Endothelial cell of umbilical vein (primary cell): ENCODE results near the gene HLA-DPA1. TPM values are rescaled to one million over a fixed set of nuclear protein-coding genes. Genes with fewer than 3 reads are reported as not detected.

Source experiments
- BruUV-seq: library from RNA; stranded (reverse); fragments of 400-500 nt; replicated peaks from 2 replicates; lab custom pipeline; 2021; lab: Mats Ljungman, UMichigan
- CTCF ChIA-PET: fragments of 300-600, 350-600 bp; sonication (Branson Sonifier 250); formaldehyde crosslinking; loops from one replicate; lab custom pipeline; 2021; ENCODE audit warnings: antibody characterized with exemption, inconsistent platforms; lab: Charles Lee
- POLR2A ChIA-PET: fragments of 300-600, 350-600 bp; sonication (Branson Sonifier 250); formaldehyde crosslinking; loops from one replicate; lab custom pipeline; 2021; ENCODE audit warnings: antibody characterized with exemption, inconsistent platforms; lab: Charles Lee
- DNase-seq: peaks from one replicate; pipeline ENCODE4 v3.0.0-alpha.2; 2011; ENCODE audit warnings: low read depth, low spot score
- FAIRE-seq: peaks from 2 replicates; lab custom pipeline; 2011; peaks lifted over from hg19 to GRCh38; lab: Jason Lieb, UNC
- H2AFZ ChIP-seq: 2 replicates; pipeline ENCODE4 v1.6.0; 2012; ENCODE audit warnings: low read depth, low read length, control low read depth, inconsistent platforms
- H3K27ac ChIP-seq: 2 replicates; pipeline ENCODE4 v1.5.1; 2011; ENCODE audit warnings: low read depth, mild to moderate bottlenecking, control low read depth, low read length, moderate library complexity; ENCODE audit not compliant: insufficient read depth
- H3K27me3 ChIP-seq, 2 experiments: 2 replicates each; pipeline versions ENCODE4 v1.6.0 to v1.6.1; 2011; ENCODE audit warnings: low read length in 2 of 2, mixed read lengths in 1 of 2; ENCODE audit not compliant: control insufficient read depth in 2 of 2, insufficient read depth in 2 of 2
- H3K36me3 ChIP-seq, 2 experiments: 2 replicates in 1 of 2; 3 replicates in 1 of 2; pipeline ENCODE4 v1.5.1; 2011; ENCODE audit warnings: low read length in 2 of 2, mild to moderate bottlenecking in 1 of 2, moderate library complexity in 1 of 2; ENCODE audit not compliant: control insufficient read depth in 2 of 2, insufficient read depth in 2 of 2; ENCODE audit errors: extremely low read depth in 1 of 2
- H3K4me1 ChIP-seq: 3 replicates; pipeline ENCODE4 v1.5.1; 2011; ENCODE audit warnings: mild to moderate bottlenecking, low read length; ENCODE audit not compliant: control insufficient read depth, insufficient read depth; ENCODE audit errors: extremely low read depth
- H3K4me2 ChIP-seq: 2 replicates; pipeline ENCODE4 v1.6.1; 2011; ENCODE audit warnings: low read length, control low read depth, mixed read lengths; ENCODE audit not compliant: insufficient read depth
- H3K4me3 ChIP-seq, 3 experiments: fragments of 200-600 bp in 1 of 3; sonication (generic), shearing (Covaris generic) in 1 of 3; replicated peaks in 1 of 3; 2 replicates each; pipeline ENCODE4 v1.5.1; 2011 to 2016; ENCODE audit warnings: control low read depth in 3 of 3, low read length in 3 of 3, mild to moderate bottlenecking in 2 of 3, inconsistent platforms in 1 of 3, low read depth in 1 of 3, moderate library complexity in 1 of 3; ENCODE audit not compliant: insufficient read depth in 1 of 3
- H3K79me2 ChIP-seq: 2 replicates; pipeline ENCODE4 v1.6.0; 2012; ENCODE audit warnings: low read length, inconsistent platforms; ENCODE audit not compliant: control insufficient read depth, insufficient read depth
- H3K9ac ChIP-seq: replicated peaks from 2 replicates; pipeline ENCODE3; 2011; ENCODE audit warnings: low read length, control low read depth; ENCODE audit not compliant: insufficient read depth; ENCODE audit errors: extremely low read depth
- H3K9me1 ChIP-seq: replicated peaks from 3 replicates; pipeline ENCODE4 v1.6.0; 2011; ENCODE audit warnings: mild to moderate bottlenecking, low read length; ENCODE audit not compliant: control insufficient read depth, insufficient read depth; ENCODE audit errors: extremely low read depth
- H3K9me3 ChIP-seq: replicated peaks from 2 replicates; pipeline ENCODE4 v1.5.1; 2012; ENCODE audit warnings: low read length, inconsistent platforms; ENCODE audit not compliant: control insufficient read depth, insufficient read depth
- H4K20me1 ChIP-seq: replicated peaks from 2 replicates; pipeline ENCODE3; 2011; ENCODE audit warnings: mild to moderate bottlenecking, low read length; ENCODE audit not compliant: control insufficient read depth, insufficient read depth; ENCODE audit errors: extremely low read depth
- CTCF ChIP-seq, 2 donors: IDR thresholded peaks; 1 replicate in 1 of 2; 2 replicates in 1 of 2; pipeline ENCODE4 v1.5.1; 2011; ENCODE audit warnings: low read length in 2 of 2, mild to moderate bottlenecking in 2 of 2, moderate library complexity in 2 of 2, control low read depth in 1 of 2, inconsistent platforms in 1 of 2, low read depth in 1 of 2; ENCODE audit not compliant: insufficient read depth in 1 of 2; ENCODE audit errors: extremely low read depth in 1 of 2
- EZH2 ChIP-seq: IDR thresholded peaks from 2 replicates; pipeline ENCODE4 v1.6.1; 2012; ENCODE audit warnings: borderline replicate concordance, low read depth, mild to moderate bottlenecking, moderate library complexity, low read length, inconsistent platforms; ENCODE audit not compliant: severe bottlenecking
- FOS ChIP-seq: IDR thresholded peaks from 2 replicates; pipeline ENCODE4 v1.6.1; 2011; ENCODE audit warnings: mild to moderate bottlenecking, low read length, moderate library complexity, borderline replicate concordance; ENCODE audit not compliant: insufficient read depth
- GATA2 ChIP-seq: IDR thresholded peaks from 2 replicates; pipeline ENCODE4 v1.7.0; 2011; ENCODE audit warnings: low read depth, mild to moderate bottlenecking, moderate library complexity, mixed read lengths, low read length; ENCODE audit not compliant: insufficient read length, insufficient read depth
- JUN ChIP-seq: IDR thresholded peaks from 2 replicates; pipeline ENCODE4 v1.6.1; 2011; ENCODE audit warnings: borderline replicate concordance, low read depth; ENCODE audit not compliant: insufficient read length, insufficient read depth
- MAX ChIP-seq: IDR thresholded peaks from 2 replicates; pipeline ENCODE4 v1.6.1; 2011; ENCODE audit not compliant: insufficient read depth, insufficient read length
- MYC ChIP-seq: IDR thresholded peaks from one replicate; pipeline ENCODE4 v1.6.1; 2011; ENCODE audit warnings: mild to moderate bottlenecking, low read depth, low read length
- POLR2A ChIP-seq: IDR thresholded peaks from 2 replicates; pipeline ENCODE4 v1.6.1; 2012; ENCODE audit warnings: low read depth, mild to moderate bottlenecking, control low read depth, low read length
- POLR2AphosphoS5 ChIP-seq: IDR thresholded peaks from 2 replicates; pipeline ENCODE4 v1.6.1; 2012; ENCODE audit warnings: low read depth, mild to moderate bottlenecking, control low read depth, low read length, moderate library complexity; ENCODE audit not compliant: insufficient read depth
- dilution Hi-C: fragments of 300-500 bp; cut with MboI; formaldehyde crosslinking; loops from one replicate; pipeline ENCODE4 v1.15.0; 2019; ENCODE audit warnings: low sequenced_read_pairs; ENCODE audit not compliant: extremely low pct_ligation_motif_present
- intact Hi-C: fragments of 100-400 bp; cut with micrococcal nuclease; formaldehyde crosslinking; loops from one replicate; pipeline ENCODE4 v1.10.0; 2022
- polyA plus RNA-seq, 4 experiments: library from polyadenylated mRNA; depleted of rRNA in 3 of 4; stranded (reverse) in 3 of 4; unstranded in 1 of 4; fragments of >200 nt; gene quantifications; 2 replicates each; pipeline versions ENCODE4 v1.2.1 to v1.2.3, GENCODE V29; 2011 to 2012; ENCODE audit warnings: missing spikeins in 1 of 4
- total RNA-seq: library from RNA; stranded (reverse); gene quantifications from 2 replicates; pipeline ENCODE4 v1.2.3, GENCODE V29; 2021

Gene HLA-DPA1
- total and polyA plus RNA-seq, 2 donors (not counting 3 experiments of a cell fraction or from before 2014, with no cell fraction given): 23.2 TPM; not detected in 1

- CTCF ChIA-PET: interaction anchor here (0.7 to 1.1 kb wide), 11 partner anchors 10 to 207 kb away, joined by 3 to 6 read pairs (median 3); no protein-coding TSS in a partner anchor
- no peaks in the 10 kb centered on the region for H3K79me2 ChIP-seq
- no peak for FAIRE-seq
- dilution Hi-C loops (no loop called here), intact Hi-C loops (no loop called here)
- no peak overlapping the region for H3K4me3 ChIP-seq
- H2AFZ ChIP-seq: no peak overlapping the region
- no peak for DNase-seq
- POLR2A ChIA-PET: interaction anchor here (0.6 kb wide), 1 partner anchor 629 kb away, joined by 5 read pairs; no protein-coding TSS in a partner anchor
- H3K36me3 ChIP-seq: no peaks in the 10 kb centered on the region
- TF ChIP-seq FOS (no peak), JUN (no peak), MAX (no peak), EZH2 (no peak), MYC (no peak), POLR2A (no peak)
- H3K9ac ChIP-seq: no peak overlapping the region
- no peak overlapping the region for H3K27ac ChIP-seq
- no TSS peak for BruUV-seq
- no peaks in the 10 kb centered on the region for H3K9me1 ChIP-seq
- no peak overlapping the region for H3K4me2 ChIP-seq
- no peaks in the 10 kb centered on the region for H3K27me3 ChIP-seq
- H3K4me1 ChIP-seq: no peaks in the 10 kb centered on the region
- H4K20me1 ChIP-seq: no peaks in the 10 kb centered on the region
- H3K9me3 ChIP-seq: no peaks in the 10 kb centered on the region
These were observed 1.7 kb upstream of the HLA-DPA1 start for GRCh38 chr6:33075208-33075567.

- H3K4me2 ChIP-seq: no peak overlapping the region
- no peaks in the 10 kb centered on the region for H3K36me3 ChIP-seq
- dilution Hi-C loops (no loop called here), intact Hi-C loops (no loop called here)
- H3K9me1 ChIP-seq: no peaks in the 10 kb centered on the region
- ChIA-PET POLR2A (interaction anchor here (0.6 kb wide), 1 partner anchor 78 kb away, joined by 3 read pairs; no protein-coding TSS in a partner anchor), CTCF (interaction anchor here (0.8 to 1.5 kb wide), 7 partner anchors 11 to 204 kb away, joined by 3 read pairs; no protein-coding TSS in a partner anchor)
- no peak overlapping the region for H3K27ac ChIP-seq
- no peaks in the 10 kb centered on the region for H3K4me1 ChIP-seq
- FAIRE-seq (no peak), DNase-seq (no peak)
- TF ChIP-seq MAX (no peak), POLR2A (no peak), CTCF (IDR thresholded peaks at IDR 0.05; ENCODE audit: extremely low read depth in 1 of 2, insufficient read depth in 1 of 2, low read depth in 1 of 2, low read length in 2 of 2) (no peak), JUN (no peak), GATA2 (no peak), EZH2 (no peak), FOS (no peak), POLR2AphosphoS5 (no peak), MYC (no peak)
- H3K9ac ChIP-seq: no peak overlapping the region
- H4K20me1 ChIP-seq: no peaks in the 10 kb centered on the region
- no TSS peak for BruUV-seq
- no peak overlapping the region for H3K4me3 ChIP-seq
- H2AFZ ChIP-seq: no peak overlapping the region
- no peaks in the 10 kb centered on the region for H3K27me3 ChIP-seq
- no peaks in the 10 kb centered on the region for H3K9me3 ChIP-seq
- H3K79me2 ChIP-seq: no peaks in the 10 kb centered on the region
These were observed 845 bp downstream of the HLA-DPA1 start for GRCh38 chr6:33072508-33073100.
